ACC112 (cell line): ENCODE results near the gene PLXNA3.

Experiments
- H2AFZ ChIP-seq: fragments of 200-600 bp; sonication (generic); one replicate; pipeline ENCODE4 v1.6.0; 2017; ENCODE audit warnings: antibody characterized with exemption, low read length; ENCODE audit not compliant: unreplicated experiment
- H3K27ac ChIP-seq: fragments of 200-600 bp; sonication (generic); 2 replicates; pipeline ENCODE4 v1.5.1; 2014; ENCODE audit warnings: low read depth, mild to moderate bottlenecking, antibody characterized with exemption, low read length, moderate library complexity
- H3K27me3 ChIP-seq: fragments of 200-600 bp; sonication (generic); 2 replicates; pipeline ENCODE4 v1.6.1; 2014; ENCODE audit warnings: mild to moderate bottlenecking, antibody characterized with exemption, low read length, moderate library complexity, mixed read lengths; ENCODE audit not compliant: insufficient read depth
- H3K36me3 ChIP-seq: fragments of 200-600 bp; sonication (generic); 2 replicates; pipeline ENCODE4 v1.6.1; 2016; ENCODE audit warnings: mild to moderate bottlenecking, antibody characterized with exemption, low read length, moderate library complexity, mixed read lengths; ENCODE audit not compliant: insufficient read depth
- H3K4me1 ChIP-seq: fragments of 200-600 bp; sonication (generic); one replicate; pipeline ENCODE4 v1.6.1; 2016; ENCODE audit warnings: low read length, mixed read lengths; ENCODE audit not compliant: insufficient read depth, unreplicated experiment, control insufficient read depth
- H3K4me3 ChIP-seq: fragments of 200-600 bp; sonication (generic); 2 replicates; pipeline ENCODE4 v1.5.1; 2014; ENCODE audit warnings: mild to moderate bottlenecking, low read depth, low read length
- H3K79me2 ChIP-seq: fragments of 200-600 bp; sonication (generic); one replicate; pipeline ENCODE4 v1.6.0; 2016; ENCODE audit warnings: low read length; ENCODE audit not compliant: control insufficient read depth, unreplicated experiment, insufficient read depth

Gene PLXNA3

GRCh38 chrX:154462396-154462795, 4.3 kb downstream of the PLXNA3 start:
- Histone ChIP-seq H3K27me3 (no peaks in the 10 kb centered on the region), H3K27ac (no peak overlapping the region), H3K79me2 (peaks cover 36% of the 10 kb centered on the region), H3K4me1 (no peaks in the 10 kb centered on the region), H2AFZ (no peak overlapping the region), H3K36me3 (no peaks in the 10 kb centered on the region), H3K4me3 (no peak overlapping the region)

- no peak overlapping the region for H3K27ac ChIP-seq
- H3K4me1 ChIP-seq, result no peaks in the 10 kb centered on the region
- peaks cover 30% of the 10 kb centered on the region for H3K79me2 ChIP-seq
- no peaks in the 10 kb centered on the region for H3K27me3 ChIP-seq
- no peak overlapping the region for H3K4me3 ChIP-seq
- H2AFZ ChIP-seq, result no peak overlapping the region
- no peaks in the 10 kb centered on the region for H3K36me3 ChIP-seq
Observed at GRCh38 chrX:154463611-154464220, 5.6 kb downstream of the PLXNA3 start.

- no peaks in the 10 kb centered on the region for H3K27me3 ChIP-seq
- no peak overlapping the region for H3K27ac ChIP-seq
- no peak overlapping the region for H3K4me3 ChIP-seq
- H3K4me1 ChIP-seq, result no peaks in the 10 kb centered on the region
- no peaks in the 10 kb centered on the region for H3K36me3 ChIP-seq
- no peak overlapping the region for H2AFZ ChIP-seq
- H3K79me2 ChIP-seq, result peaks cover 19% of the 10 kb centered on the region
Observed at GRCh38 chrX:154464806-154465365, 6.8 kb downstream of the PLXNA3 start.

GRCh38 chrX:154465601-154466000, 7.5 kb downstream of the PLXNA3 start:
- Histone ChIP-seq H3K36me3 (no peaks in the 10 kb centered on the region), H2AFZ (no peak overlapping the region), H3K79me2 (peaks cover 11% of the 10 kb centered on the region)

GRCh38 chrX:154466036-154466435, 8.0 kb downstream of the PLXNA3 start:
- Histone ChIP-seq H3K27ac (no peak overlapping the region), H3K27me3 (no peaks in the 10 kb centered on the region), H3K4me1 (no peaks in the 10 kb centered on the region), H3K4me3 (no peak overlapping the region), H3K36me3 (no peaks in the 10 kb centered on the region), H3K79me2 (peaks cover 7% of the 10 kb centered on the region), H2AFZ (no peak overlapping the region)

More at GRCh38 chrX:154465601-154466000, 7.5 kb downstream of the PLXNA3 start:
- Histone ChIP-seq H3K4me1 (no peaks in the 10 kb centered on the region), H3K4me3 (no peak overlapping the region), H3K27me3 (no peaks in the 10 kb centered on the region), H3K27ac (no peak overlapping the region)

- H3K4me1 ChIP-seq, result no peaks in the 10 kb centered on the region
- H3K36me3 ChIP-seq, result no peaks in the 10 kb centered on the region
- H3K4me3 ChIP-seq, result no peak overlapping the region
- no peak overlapping the region for H2AFZ ChIP-seq
- no peak overlapping the region for H3K27ac ChIP-seq
- H3K27me3 ChIP-seq, result no peaks in the 10 kb centered on the region
- no peaks in the 10 kb centered on the region for H3K79me2 ChIP-seq
Observed at GRCh38 chrX:154466907-154467306, 8.8 kb downstream of the PLXNA3 start.

- H3K4me3 ChIP-seq, result no peak overlapping the region
- no peak overlapping the region for H2AFZ ChIP-seq
- no peaks in the 10 kb centered on the region for H3K27me3 ChIP-seq
- no peaks in the 10 kb centered on the region for H3K4me1 ChIP-seq
- no peaks in the 10 kb centered on the region for H3K79me2 ChIP-seq
- H3K36me3 ChIP-seq, result no peaks in the 10 kb centered on the region
- H3K27ac ChIP-seq, result no peak overlapping the region
Observed at GRCh38 chrX:154467556-154467955, 9.5 kb downstream of the PLXNA3 start.

GRCh38 chrX:154468217-154468616, 10.1 kb downstream of the PLXNA3 start:
- Histone ChIP-seq H3K27me3 (no peaks in the 10 kb centered on the region), H3K4me1 (no peaks in the 10 kb centered on the region), H3K27ac (no peak overlapping the region), H3K4me3 (no peak overlapping the region), H3K36me3 (no peaks in the 10 kb centered on the region), H3K79me2 (no peaks in the 10 kb centered on the region), H2AFZ (no peak overlapping the region)

GRCh38 chrX:154469114-154469513, 11.0 kb downstream of the PLXNA3 start:
- Histone ChIP-seq H3K27me3 (no peaks in the 10 kb centered on the region), H3K27ac (no peak overlapping the region), H3K4me1 (no peaks in the 10 kb centered on the region), H2AFZ (no peak overlapping the region), H3K79me2 (no peaks in the 10 kb centered on the region), H3K4me3 (no peak overlapping the region), H3K36me3 (no peaks in the 10 kb centered on the region)

- no peaks in the 10 kb centered on the region for H3K36me3 ChIP-seq
- no peak overlapping the region for H3K27ac ChIP-seq
- H3K4me3 ChIP-seq, result no peak overlapping the region
- H3K79me2 ChIP-seq, result no peaks in the 10 kb centered on the region
- no peaks in the 10 kb centered on the region for H3K27me3 ChIP-seq
- H3K4me1 ChIP-seq, result no peaks in the 10 kb centered on the region
- H2AFZ ChIP-seq, result no peak overlapping the region
Observed at GRCh38 chrX:154469880-154470279, 11.8 kb downstream of the PLXNA3 start.

GRCh38 chrX:154470434-154470833, 12.4 kb downstream of the PLXNA3 start:
- H3K27ac ChIP-seq, result no peak overlapping the region
- no peaks in the 10 kb centered on the region for H3K27me3 ChIP-seq
- no peak overlapping the region for H3K4me3 ChIP-seq
- no peaks in the 10 kb centered on the region for H3K36me3 ChIP-seq
- no peaks in the 10 kb centered on the region for H3K4me1 ChIP-seq
- H2AFZ ChIP-seq, result no peak overlapping the region
- H3K79me2 ChIP-seq, result no peaks in the 10 kb centered on the region
